WTC11 (cell line): ENCODE results near the gene AK3.

ENCODE experiments used
- ATF3 ChIP-seq: sonication (generic); formaldehyde crosslinking; conservative IDR thresholded peaks from 2 replicates; pipeline ENCODE4 v1.8.1; 2022; ENCODE audit warnings: mild to moderate bottlenecking, missing genetic modification reagents
- CBFB ChIP-seq: sonication (generic); formaldehyde crosslinking; IDR thresholded peaks from 2 replicates; pipeline ENCODE4 v1.8.1; 2022; ENCODE audit warnings: mild to moderate bottlenecking, low read depth, missing genetic modification reagents
- JUN ChIP-seq: sonication (generic); formaldehyde crosslinking; IDR thresholded peaks from 2 replicates; pipeline ENCODE4 v1.8.0; 2023; ENCODE audit warnings: mild to moderate bottlenecking, missing genetic modification reagents
- MAX ChIP-seq: sonication (generic); formaldehyde crosslinking; IDR thresholded peaks from 2 replicates; pipeline ENCODE4 v1.8.0; 2022; ENCODE audit warnings: mild to moderate bottlenecking, missing genetic modification reagents
- NR1H2 ChIP-seq: sonication (generic); formaldehyde crosslinking; IDR thresholded peaks from 2 replicates; pipeline ENCODE4 v1.9.0; 2021; ENCODE audit warnings: mild to moderate bottlenecking, moderate library complexity, missing genetic modification reagents
- OVOL2 ChIP-seq: fragments of 250-450 bp; sonication (Bioruptor Pico); IDR thresholded peaks from 2 replicates; pipeline ENCODE4 v1.9.0; 2021; ENCODE audit warnings: mild to moderate bottlenecking, borderline replicate concordance
- SP1 ChIP-seq: sonication (generic); formaldehyde crosslinking; conservative IDR thresholded peaks from 2 replicates; pipeline ENCODE4 v1.8.1; 2022; ENCODE audit warnings: missing genetic modification reagents
- TP53 ChIP-seq: sonication (generic); formaldehyde crosslinking; IDR thresholded peaks from 2 replicates; pipeline ENCODE4 v1.8.1; 2023; ENCODE audit warnings: mild to moderate bottlenecking, missing genetic modification reagents
- USF2 ChIP-seq: sonication (generic); formaldehyde crosslinking; IDR thresholded peaks from 2 replicates; pipeline ENCODE4 v1.8.1; 2023; ENCODE audit warnings: mild to moderate bottlenecking, missing genetic modification reagents, moderate library complexity
- ZNF317 ChIP-seq: sonication (generic); formaldehyde crosslinking; IDR thresholded peaks from 2 replicates; pipeline ENCODE4 v1.8.1; 2023; ENCODE audit warnings: low read depth, mild to moderate bottlenecking, moderate library complexity, missing genetic modification reagents, borderline replicate concordance
- ZNF512 ChIP-seq: sonication (generic); formaldehyde crosslinking; IDR thresholded peaks from 2 replicates; pipeline ENCODE4 v1.8.1; 2022; ENCODE audit warnings: missing genetic modification reagents, borderline replicate concordance
- TF ChIP-seq, protein P1 (sequence below): fragments of 200-600 bp; IDR thresholded peaks from 2 replicates; pipeline ENCODE4 v1.8.0; 2022; ENCODE audit warnings: antibody characterized with exemption
- TF ChIP-seq, protein P2 (sequence below): sonication (generic); formaldehyde crosslinking; IDR thresholded peaks from 2 replicates; pipeline ENCODE4 v1.8.0; 2023; ENCODE audit warnings: missing genetic modification reagents, mild to moderate bottlenecking, borderline replicate concordance
- TF ChIP-seq, protein P3 (sequence below): sonication (generic); formaldehyde crosslinking; IDR thresholded peaks from 2 replicates; pipeline ENCODE4 v1.8.1; 2022; ENCODE audit warnings: low read depth, mild to moderate bottlenecking, moderate library complexity, missing genetic modification reagents, borderline replicate concordance

GRCh38 chr9:4674783-4675182 lies 66.2 kb downstream of the AK3 start:
- TF ChIP-seq, protein P1, sequence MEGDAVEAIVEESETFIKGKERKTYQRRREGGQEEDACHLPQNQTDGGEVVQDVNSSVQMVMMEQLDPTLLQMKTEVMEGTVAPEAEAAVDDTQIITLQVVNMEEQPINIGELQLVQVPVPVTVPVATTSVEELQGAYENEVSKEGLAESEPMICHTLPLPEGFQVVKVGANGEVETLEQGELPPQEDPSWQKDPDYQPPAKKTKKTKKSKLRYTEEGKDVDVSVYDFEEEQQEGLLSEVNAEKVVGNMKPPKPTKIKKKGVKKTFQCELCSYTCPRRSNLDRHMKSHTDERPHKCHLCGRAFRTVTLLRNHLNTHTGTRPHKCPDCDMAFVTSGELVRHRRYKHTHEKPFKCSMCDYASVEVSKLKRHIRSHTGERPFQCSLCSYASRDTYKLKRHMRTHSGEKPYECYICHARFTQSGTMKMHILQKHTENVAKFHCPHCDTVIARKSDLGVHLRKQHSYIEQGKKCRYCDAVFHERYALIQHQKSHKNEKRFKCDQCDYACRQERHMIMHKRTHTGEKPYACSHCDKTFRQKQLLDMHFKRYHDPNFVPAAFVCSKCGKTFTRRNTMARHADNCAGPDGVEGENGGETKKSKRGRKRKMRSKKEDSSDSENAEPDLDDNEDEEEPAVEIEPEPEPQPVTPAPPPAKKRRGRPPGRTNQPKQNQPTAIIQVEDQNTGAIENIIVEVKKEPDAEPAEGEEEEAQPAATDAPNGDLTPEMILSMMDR, result no peak
- TF ChIP-seq SP1 (CRISPR knock-in tag), result no peak
- no peak for TF ChIP-seq ZNF317 (CRISPR knock-in tag)
- TF ChIP-seq, protein P2, sequence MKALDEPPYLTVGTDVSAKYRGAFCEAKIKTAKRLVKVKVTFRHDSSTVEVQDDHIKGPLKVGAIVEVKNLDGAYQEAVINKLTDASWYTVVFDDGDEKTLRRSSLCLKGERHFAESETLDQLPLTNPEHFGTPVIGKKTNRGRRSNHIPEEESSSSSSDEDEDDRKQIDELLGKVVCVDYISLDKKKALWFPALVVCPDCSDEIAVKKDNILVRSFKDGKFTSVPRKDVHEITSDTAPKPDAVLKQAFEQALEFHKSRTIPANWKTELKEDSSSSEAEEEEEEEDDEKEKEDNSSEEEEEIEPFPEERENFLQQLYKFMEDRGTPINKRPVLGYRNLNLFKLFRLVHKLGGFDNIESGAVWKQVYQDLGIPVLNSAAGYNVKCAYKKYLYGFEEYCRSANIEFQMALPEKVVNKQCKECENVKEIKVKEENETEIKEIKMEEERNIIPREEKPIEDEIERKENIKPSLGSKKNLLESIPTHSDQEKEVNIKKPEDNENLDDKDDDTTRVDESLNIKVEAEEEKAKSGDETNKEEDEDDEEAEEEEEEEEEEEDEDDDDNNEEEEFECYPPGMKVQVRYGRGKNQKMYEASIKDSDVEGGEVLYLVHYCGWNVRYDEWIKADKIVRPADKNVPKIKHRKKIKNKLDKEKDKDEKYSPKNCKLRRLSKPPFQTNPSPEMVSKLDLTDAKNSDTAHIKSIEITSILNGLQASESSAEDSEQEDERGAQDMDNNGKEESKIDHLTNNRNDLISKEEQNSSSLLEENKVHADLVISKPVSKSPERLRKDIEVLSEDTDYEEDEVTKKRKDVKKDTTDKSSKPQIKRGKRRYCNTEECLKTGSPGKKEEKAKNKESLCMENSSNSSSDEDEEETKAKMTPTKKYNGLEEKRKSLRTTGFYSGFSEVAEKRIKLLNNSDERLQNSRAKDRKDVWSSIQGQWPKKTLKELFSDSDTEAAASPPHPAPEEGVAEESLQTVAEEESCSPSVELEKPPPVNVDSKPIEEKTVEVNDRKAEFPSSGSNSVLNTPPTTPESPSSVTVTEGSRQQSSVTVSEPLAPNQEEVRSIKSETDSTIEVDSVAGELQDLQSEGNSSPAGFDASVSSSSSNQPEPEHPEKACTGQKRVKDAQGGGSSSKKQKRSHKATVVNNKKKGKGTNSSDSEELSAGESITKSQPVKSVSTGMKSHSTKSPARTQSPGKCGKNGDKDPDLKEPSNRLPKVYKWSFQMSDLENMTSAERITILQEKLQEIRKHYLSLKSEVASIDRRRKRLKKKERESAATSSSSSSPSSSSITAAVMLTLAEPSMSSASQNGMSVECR, result no peak
- no peak for TF ChIP-seq ATF3 (CRISPR knock-in tag)
- no peak for TF ChIP-seq MAX (CRISPR knock-in tag)
- no peak for TF ChIP-seq ZNF512
- TF ChIP-seq, protein P3, sequence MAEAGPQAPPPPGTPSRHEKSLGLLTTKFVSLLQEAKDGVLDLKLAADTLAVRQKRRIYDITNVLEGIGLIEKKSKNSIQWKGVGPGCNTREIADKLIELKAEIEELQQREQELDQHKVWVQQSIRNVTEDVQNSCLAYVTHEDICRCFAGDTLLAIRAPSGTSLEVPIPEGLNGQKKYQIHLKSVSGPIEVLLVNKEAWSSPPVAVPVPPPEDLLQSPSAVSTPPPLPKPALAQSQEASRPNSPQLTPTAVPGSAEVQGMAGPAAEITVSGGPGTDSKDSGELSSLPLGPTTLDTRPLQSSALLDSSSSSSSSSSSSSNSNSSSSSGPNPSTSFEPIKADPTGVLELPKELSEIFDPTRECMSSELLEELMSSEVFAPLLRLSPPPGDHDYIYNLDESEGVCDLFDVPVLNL (CRISPR knock-in tag), result no peak
- no peak for TF ChIP-seq USF2 (CRISPR knock-in tag)
- TF ChIP-seq TP53, result no peak
- TF ChIP-seq NR1H2, result no peak
- TF ChIP-seq CBFB (CRISPR knock-in tag), result no peak
- TF ChIP-seq OVOL2 (CRISPR knock-in tag), result no peak
- no peak for TF ChIP-seq JUN (CRISPR knock-in tag)
